Adrenal gland (tissue), 12 donors: ENCODE measurements around the gene ZMYND8. TPM values are rescaled to one million over a fixed set of nuclear protein-coding genes. Genes with fewer than 3 reads are reported as not detected.
A peak's percentile ranks its signal among the peaks of the same experiment; 100 is the strongest.

ENCODE experiments used
- DNase-seq, 7 donors: peaks; one replicate each; pipeline ENCODE4 v3.0.0-alpha.2; 2019 to 2020
- H3K27ac ChIP-seq, 5 donors: fragments of 200-600 bp; sonication (generic) in 4 of 5; 1 replicate in 3 of 5; 2 replicates in 2 of 5; pipeline versions ENCODE4 v1.5.1 to v1.8.0; 2016 to 2020; ENCODE audit warnings: mild to moderate bottlenecking in 1 of 5
- H3K27me3 ChIP-seq: fragments of 200-600 bp; 2 replicates; pipeline ENCODE4 v1.8.0; 2021
- H3K36me3 ChIP-seq, 2 donors: fragments of 200-600 bp; replicated peaks in 1 of 2; 1 replicate in 1 of 2; 2 replicates in 1 of 2; pipeline versions ENCODE4 v1.5.1 to v1.8.0; 2018 to 2022
- H3K4me1 ChIP-seq, 2 donors: fragments of 200-600 bp; replicated peaks in 1 of 2; 1 replicate in 1 of 2; 2 replicates in 1 of 2; pipeline versions ENCODE4 v1.5.1 to v1.8.0; 2018 to 2021
- H3K4me3 ChIP-seq, 4 donors: fragments of 200-600 bp; sonication (generic) in 3 of 4; one replicate each; pipeline ENCODE4 v1.5.1; 2016 to 2018
- H3K9me3 ChIP-seq, 3 donors: fragments of 200-600 bp; sonication (generic) in 1 of 3; replicated peaks in 1 of 3; 1 replicate in 2 of 3; 2 replicates in 1 of 3; pipeline versions ENCODE4 v1.5.1 to v1.8.0; 2016 to 2021
- CTCF ChIP-seq, 6 experiments: fragments of 450-650 bp in 4 of 6; fragments of 200-600 bp in 2 of 6; sonication (generic) in 1 of 6; IDR thresholded peaks; 1 replicate in 5 of 6; 2 replicates in 1 of 6; pipeline versions ENCODE4 v1.5.1 to v1.8.0; 2016 to 2021; ENCODE audit warnings: antibody characterized with exemption in 6 of 6, mild to moderate bottlenecking in 2 of 6, moderate library complexity in 1 of 6
- POLR2A ChIP-seq, 2 donors: fragments of 450-650 bp; IDR thresholded peaks; one replicate each; pipeline ENCODE4 v1.6.1; 2017; ENCODE audit warnings: antibody characterized with exemption in 2 of 2, mild to moderate bottlenecking in 2 of 2, moderate library complexity in 1 of 2
- WGBS, 4 donors: extraction: QIAGEN DNeasy Blood & Tissue Kit in 2 of 4; methylation state at CpG; one replicate each; pipeline versions ENCODE4 v1.1.5 to v1.1.7; 2013 to 2017; 5-methylcytosine and 5-hydroxymethylcytosine counted together
- intact Hi-C, 2 donors: fragments of 100-400 bp; cut with DNase I; formaldehyde crosslinking; loops; one replicate each; pipeline versions ENCODE4 v1.14.1 to v1.15.0; 2022 to 2023
- polyA plus RNA-seq, 3 donors: library from polyadenylated mRNA; stranded (reverse); fragments of 200-250 nt in 2 of 3; fragments of 350-450 nt in 1 of 3; fragmentation: Illumina TruSeq in 1 of 3; extraction: RNeasy Lipid Tissue Mini Kit (QIAGEN cat#74804) in 1 of 3; gene quantifications; one replicate each; pipeline ENCODE4 v1.2.3, GENCODE V29; 2013 to 2014
- total RNA-seq, 9 donors: library from RNA; depleted of rRNA in 4 of 9; stranded (reverse); fragments of >200 nt in 4 of 9; fragments of 120-200 nt in 1 of 9; fragmentation: NEBNext Ultra II Directional in 1 of 9; extraction: Animal tissue kit (Norgen Biotek cat#: 25700) in 1 of 9; gene quantifications; one replicate each; pipeline versions ENCODE4 v1.1.0 to v1.2.4, GENCODE V29; 2013 to 2023
- donor health status: healthy with polysubstance abuse.
- donor health status: Bipolar disorder and iron deficiency.
- donor health status: DM: yes; HTN: yes; CAD: no.
- donor health status: DM: no; HTN: no; CAD: no.
- donor health status: DM: no; HTN: no; CAD: no.
- donor health status: DM: yes; HTN: yes; CAD: no.

ZMYND8 gene
- total and polyA plus RNA-seq, 12 donors = 37.0 to 116 (median 67.2) TPM

- WGBS, 4 donors = 10 to 21% (median 14%) methylated on average over 3 to 13 of the region's 13 CpGs
- intact Hi-C loops = loop anchor here in 1 of 2 donors (5.0 kb wide), 1 partner anchor 40 kb away; the partner anchor contains the start of gene ZMYND8
- TF ChIP-seq CTCF (IDR thresholded peaks at IDR 0.05) (peak in 3 of 6 experiments; percentile 18 to 33 (median 19)), POLR2A (IDR thresholded peaks at IDR 0.05) (peak in 1 of 2 donors; percentile 84)
- H3K9me3 ChIP-seq = no peaks in the 10 kb centered on the region
- H3K4me1 ChIP-seq = peaks cover 55 to 78% of the 10 kb centered on the region in 2 donors
- H3K36me3 ChIP-seq = no peaks in the 10 kb centered on the region
- DNase-seq = peak; percentile 80 to 95 (median 89)
- peak overlapping the region; percentile 88 to 97 (median 97) for H3K27ac ChIP-seq
- no peaks in the 10 kb centered on the region for H3K27me3 ChIP-seq
- H3K4me3 ChIP-seq = no peak overlapping the region
Observed at GRCh38 chr20:47317127-47317895, 39.2 kb downstream of the ZMYND8 start.

GRCh38 chr20:47316776-47317126, 39.7 kb downstream of the ZMYND8 start:
- H3K4me1 ChIP-seq = peaks cover 55 to 80% of the 10 kb centered on the region in 2 donors
- no peak overlapping the region for H3K4me3 ChIP-seq
- H3K27me3 ChIP-seq = no peaks in the 10 kb centered on the region
- 52 to 73% (median 72%) methylated on average over 3 of the region's 3 CpGs for WGBS, 4 donors
- H3K9me3 ChIP-seq = no peaks in the 10 kb centered on the region
- peaks cover 0 to 5% of the 10 kb centered on the region in 2 donors for H3K36me3 ChIP-seq
- no peak for TF ChIP-seq POLR2A (IDR thresholded peaks at IDR 0.05)
- peak in 1 of 6 experiments; percentile 6 for TF ChIP-seq CTCF (IDR thresholded peaks at IDR 0.05)
- DNase-seq = peak in 1 of 7 donors; percentile 24
- intact Hi-C loops = loop anchor here in 1 of 2 donors (5.0 kb wide), 1 partner anchor 41 kb away; the partner anchor contains the start of gene ZMYND8
- H3K27ac ChIP-seq = peak overlapping the region; percentile 88 to 97 (median 97)

- intact Hi-C loops = loop anchor here in 1 of 2 donors (5.0 kb wide), 1 partner anchor 42 kb away; the partner anchor contains the start of gene ZMYND8
- Histone ChIP-seq H3K4me3 (no peak overlapping the region), H3K9me3 (no peaks in the 10 kb centered on the region), H3K36me3 (peaks cover 0 to 8% of the 10 kb centered on the region in 2 donors), H3K27ac (peak overlapping the region; percentile 88 to 97 (median 97)), H3K4me1 (peaks cover 58 to 76% of the 10 kb centered on the region in 2 donors), H3K27me3 (no peaks in the 10 kb centered on the region)
- 26 to 39% (median 36%) methylated on average over 10 of the region's 10 CpGs for WGBS, 4 donors
- TF ChIP-seq POLR2A (IDR thresholded peaks at IDR 0.05) (peak in 1 of 2 donors; percentile 33), CTCF (IDR thresholded peaks at IDR 0.05) (no peak)
- DNase-seq = peak in 6 of 7 donors; percentile 65 to 80 (median 68)
Observed at GRCh38 chr20:47315339-47316056, 41.0 kb downstream of the ZMYND8 start.
